BLaER1 (cell line): ENCODE data around the gene RAB3GAP2.
"Not testable (repeated sequence)": the region's sequence is repeated elsewhere in the genome, so short reads cannot be mapped to it uniquely, and the experiment has no call there.

Experiments
- H3K27ac ChIP-seq: shearing (Covaris generic); formaldehyde crosslinking; 2 replicates; pipeline ENCODE4 v1.8.1; 2022
- H3K27me3 ChIP-seq: shearing (Covaris generic); formaldehyde crosslinking; 2 replicates; pipeline ENCODE4 v1.8.1; 2022
- H3K36me3 ChIP-seq: shearing (Covaris generic); formaldehyde crosslinking; 2 replicates; pipeline ENCODE4 v1.8.1; 2022
- H3K4me1 ChIP-seq: shearing (Covaris generic); formaldehyde crosslinking; 2 replicates; pipeline ENCODE4 v1.8.1; 2022
- H3K4me2 ChIP-seq: shearing (Covaris generic); formaldehyde crosslinking; 2 replicates; pipeline ENCODE4 v1.8.1; 2022
- H3K4me3 ChIP-seq: shearing (Covaris generic); formaldehyde crosslinking; 2 replicates; pipeline ENCODE4 v1.8.1; 2022
- H3K9ac ChIP-seq: shearing (Covaris generic); formaldehyde crosslinking; 2 replicates; pipeline ENCODE4 v1.8.1; 2022
- H3K9me3 ChIP-seq: shearing (Covaris generic); formaldehyde crosslinking; 2 replicates; pipeline ENCODE4 v1.8.1; 2022
- H4K20me1 ChIP-seq: shearing (Covaris generic); formaldehyde crosslinking; 2 replicates; pipeline ENCODE4 v1.8.1; 2022
- Cebpa-rat ChIP-seq: shearing (Covaris generic); IDR thresholded peaks from 2 replicates; pipeline ENCODE4 v1.8.1; 2022

RAB3GAP2 gene

GRCh38 chr1:220224611-220225124 is 47.6 kb downstream of the RAB3GAP2 start:
- Histone ChIP-seq H3K27me3 (no peaks in the 10 kb centered on the region), H4K20me1 (peaks cover 58% of the 10 kb centered on the region), H3K4me2 (no peak overlapping the region), H3K4me1 (no peaks in the 10 kb centered on the region), H3K27ac (no peak overlapping the region), H3K36me3 (peaks cover 47% of the 10 kb centered on the region), H3K4me3 (no peak overlapping the region), H3K9ac (no peak overlapping the region), H3K9me3 (no peaks in the 10 kb centered on the region)
- TF ChIP-seq Cebpa-rat: no peak

- TF ChIP-seq Cebpa-rat: no peak
- Histone ChIP-seq H4K20me1 (peaks cover 58% of the 10 kb centered on the region), H3K4me1 (no peaks in the 10 kb centered on the region)
These were observed 48.2 kb downstream of the RAB3GAP2 start for GRCh38 chr1:220224033-220224432.

DNA sequence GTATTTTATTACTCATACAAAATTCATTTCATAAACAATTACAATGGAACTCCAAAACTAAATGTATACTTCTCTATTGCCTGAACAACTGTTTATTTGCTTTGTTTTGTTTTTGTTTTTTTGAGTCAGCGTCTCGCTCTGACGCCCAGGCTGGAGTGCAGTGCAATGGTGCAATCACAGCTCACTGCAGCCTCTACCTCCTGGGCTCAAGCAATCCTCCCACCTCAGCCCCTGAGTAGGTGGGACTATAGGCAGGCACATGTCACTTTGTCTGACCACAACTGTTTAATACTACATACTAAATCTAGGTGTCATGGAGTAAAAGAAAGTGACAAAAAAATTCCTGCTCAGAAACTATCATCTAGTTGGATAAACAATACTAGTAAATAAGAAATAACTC is 49.3 kb downstream of the RAB3GAP2 start:
- Histone ChIP-seq H3K9me3 (no peaks in the 10 kb centered on the region), H3K36me3 (peaks cover 35% of the 10 kb centered on the region), H3K4me2 (no peak overlapping the region), H4K20me1 (peaks cover 60% of the 10 kb centered on the region), H3K27ac (no peak overlapping the region), H3K4me1 (no peaks in the 10 kb centered on the region), H3K27me3 (no peaks in the 10 kb centered on the region), H3K4me3 (no peak overlapping the region), H3K9ac (no peak overlapping the region)
- no peak for TF ChIP-seq Cebpa-rat

More at GRCh38 chr1:220224033-220224432, 48.2 kb downstream of the RAB3GAP2 start:
- no peaks in the 10 kb centered on the region for H3K27me3 ChIP-seq
- no peak overlapping the region for H3K27ac ChIP-seq
- H3K9me3 ChIP-seq: no peaks in the 10 kb centered on the region
- H3K9ac ChIP-seq: no peak overlapping the region
- no peak overlapping the region for H3K4me3 ChIP-seq
- peaks cover 46% of the 10 kb centered on the region for H3K36me3 ChIP-seq
- H3K4me2 ChIP-seq: no peak overlapping the region

DNA sequence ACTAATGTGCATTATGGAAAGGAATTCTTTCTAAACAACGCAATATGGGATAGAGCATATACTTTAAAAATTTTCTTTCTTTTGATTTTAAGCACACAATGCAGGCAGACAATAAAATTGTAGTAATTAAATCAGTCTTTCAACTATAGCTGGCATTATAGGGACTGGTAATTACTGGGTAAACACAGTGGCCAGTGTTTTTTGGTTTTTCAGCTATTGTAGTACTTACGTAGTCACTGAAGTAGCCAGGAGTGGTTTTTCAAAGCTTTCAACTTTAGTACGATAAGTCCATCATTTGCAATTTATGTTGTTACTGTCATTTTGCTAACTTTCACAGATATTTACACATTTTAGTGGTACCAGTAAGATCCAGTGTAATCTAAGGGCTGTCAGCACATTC is 50.6 kb downstream of the RAB3GAP2 start:
- H3K9me3 ChIP-seq: no peaks in the 10 kb centered on the region
- TF ChIP-seq Cebpa-rat: no peak
- H3K36me3 ChIP-seq: peaks cover 23% of the 10 kb centered on the region
- peaks cover 71% of the 10 kb centered on the region for H4K20me1 ChIP-seq
- H3K27me3 ChIP-seq: no peaks in the 10 kb centered on the region
- no peaks in the 10 kb centered on the region for H3K4me1 ChIP-seq
- H3K9ac ChIP-seq: no peak overlapping the region
- no peak overlapping the region for H3K27ac ChIP-seq
- H3K4me3 ChIP-seq: no peak overlapping the region
- H3K4me2 ChIP-seq: no peak overlapping the region

- H3K9ac ChIP-seq: no peak overlapping the region
- no peak overlapping the region for H3K4me2 ChIP-seq
- no peaks in the 10 kb centered on the region for H3K27me3 ChIP-seq
- no peaks in the 10 kb centered on the region for H3K9me3 ChIP-seq
- no peak for TF ChIP-seq Cebpa-rat
- no peak overlapping the region for H3K27ac ChIP-seq
- H4K20me1 ChIP-seq: peaks cover 71% of the 10 kb centered on the region
- H3K4me1 ChIP-seq: no peaks in the 10 kb centered on the region
- H3K36me3 ChIP-seq: peaks cover 21% of the 10 kb centered on the region
- H3K4me3 ChIP-seq: no peak overlapping the region
These were observed 51.0 kb downstream of the RAB3GAP2 start for GRCh38 chr1:220221269-220221668.

- H3K4me2 ChIP-seq, H3K4me3 ChIP-seq, H3K27ac ChIP-seq, H3K9ac ChIP-seq, H3K9me3 ChIP-seq, H3K27me3 ChIP-seq, H3K4me1 ChIP-seq: not testable (repeated sequence)
- H4K20me1 ChIP-seq: peaks cover 69% of the 10 kb centered on the region
- peaks cover 19% of the 10 kb centered on the region for H3K36me3 ChIP-seq
These were observed 51.6 kb downstream of the RAB3GAP2 start for GRCh38 chr1:220220699-220221040.

DNA sequence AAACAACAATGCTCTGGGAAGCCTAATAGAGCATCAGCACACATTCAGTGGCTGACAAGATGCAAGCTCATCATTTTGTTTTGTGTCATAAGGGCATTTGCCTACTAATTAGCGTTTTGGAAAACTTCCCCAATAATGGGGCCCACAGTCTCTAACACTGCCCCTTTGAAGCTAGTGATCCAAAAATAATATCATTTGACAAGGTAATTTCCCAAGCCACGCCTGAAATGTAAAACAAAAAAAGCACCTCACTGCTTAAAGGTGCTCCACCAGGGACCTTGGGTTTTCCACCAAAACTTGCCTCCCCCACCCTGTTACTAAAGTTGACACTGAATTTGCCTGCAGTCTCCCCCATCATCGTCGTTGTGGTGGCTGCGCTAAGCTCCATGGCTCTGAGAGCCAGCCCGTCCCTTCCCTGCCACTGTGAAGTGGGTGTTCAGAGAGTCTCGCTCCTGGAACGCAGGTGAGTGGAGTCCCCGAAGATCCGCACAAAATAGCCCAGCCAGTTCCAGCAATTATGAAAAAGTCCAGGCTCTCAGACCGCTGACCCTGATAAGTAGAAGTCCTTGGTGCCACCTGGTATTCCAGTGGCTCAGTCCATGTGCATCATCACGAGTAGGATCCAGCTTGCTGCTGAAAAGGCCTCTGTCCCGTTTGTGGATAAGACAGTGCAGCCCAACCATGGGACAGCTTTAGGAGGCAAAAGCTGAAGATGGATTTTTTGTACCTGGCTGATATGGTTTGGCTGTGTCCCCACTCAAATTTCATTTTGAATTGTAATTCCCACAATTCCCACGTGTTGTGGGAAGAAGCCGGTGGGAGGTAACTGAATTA is 52.2 kb downstream of the RAB3GAP2 start:
- no peak for TF ChIP-seq Cebpa-rat
- Histone ChIP-seq H3K9ac (no peak overlapping the region), H4K20me1 (peaks cover 63% of the 10 kb centered on the region), H3K4me3 (no peak overlapping the region), H3K4me1 (no peaks in the 10 kb centered on the region), H3K36me3 (peaks cover 15% of the 10 kb centered on the region), H3K9me3 (no peaks in the 10 kb centered on the region), H3K27ac (no peak overlapping the region), H3K4me2 (no peak overlapping the region), H3K27me3 (no peaks in the 10 kb centered on the region)

- H3K27ac ChIP-seq: no peak overlapping the region
- H4K20me1 ChIP-seq: peaks cover 53% of the 10 kb centered on the region
- H3K4me1 ChIP-seq: no peaks in the 10 kb centered on the region
- peaks cover 15% of the 10 kb centered on the region for H3K36me3 ChIP-seq
- no peak overlapping the region for H3K4me3 ChIP-seq
- H3K4me2 ChIP-seq: no peak overlapping the region
- no peaks in the 10 kb centered on the region for H3K27me3 ChIP-seq
- no peak for TF ChIP-seq Cebpa-rat
- no peaks in the 10 kb centered on the region for H3K9me3 ChIP-seq
- no peak overlapping the region for H3K9ac ChIP-seq
These were observed 53.2 kb downstream of the RAB3GAP2 start for GRCh38 chr1:220219136-220219442.

DNA sequence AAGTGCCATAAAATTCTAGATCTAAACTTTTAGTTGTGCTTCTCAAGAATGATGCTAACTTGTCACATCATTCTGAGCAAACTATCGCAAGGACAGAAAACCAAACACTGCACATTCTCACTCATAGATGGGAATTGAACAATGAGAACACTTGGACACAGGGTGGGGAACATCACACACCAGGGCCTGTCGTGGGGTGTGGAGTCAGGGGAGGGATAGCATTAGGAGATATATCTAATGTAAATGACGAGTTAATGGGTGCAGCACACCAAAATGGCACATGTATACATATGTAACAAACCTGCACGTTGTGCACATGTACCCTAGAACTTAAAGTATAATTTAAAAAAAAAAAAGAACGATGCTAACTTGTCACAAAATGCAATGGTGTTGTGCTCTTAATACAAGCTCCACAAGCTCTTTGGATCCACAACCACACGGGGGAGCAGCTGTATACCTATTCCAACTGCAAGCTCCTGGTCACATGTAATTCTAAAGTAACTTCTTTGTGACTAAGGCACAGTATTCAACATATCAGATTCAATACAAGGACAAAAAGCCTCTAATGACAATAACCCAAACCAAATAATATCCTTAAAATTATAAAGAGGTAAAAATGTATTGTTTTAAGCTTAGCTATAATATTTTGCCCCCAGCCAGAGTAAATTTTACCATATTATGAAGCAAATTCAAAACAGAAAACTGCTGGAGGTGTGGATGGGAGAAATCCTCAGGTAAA is 53.7 kb downstream of the RAB3GAP2 start:
- H3K4me3 ChIP-seq, H3K9me3 ChIP-seq, H3K27me3 ChIP-seq, H3K27ac ChIP-seq, H3K4me1 ChIP-seq, H3K9ac ChIP-seq, H3K4me2 ChIP-seq: not testable (repeated sequence)
- Histone ChIP-seq H4K20me1 (peaks cover 48% of the 10 kb centered on the region), H3K36me3 (peaks cover 15% of the 10 kb centered on the region)

DNA sequence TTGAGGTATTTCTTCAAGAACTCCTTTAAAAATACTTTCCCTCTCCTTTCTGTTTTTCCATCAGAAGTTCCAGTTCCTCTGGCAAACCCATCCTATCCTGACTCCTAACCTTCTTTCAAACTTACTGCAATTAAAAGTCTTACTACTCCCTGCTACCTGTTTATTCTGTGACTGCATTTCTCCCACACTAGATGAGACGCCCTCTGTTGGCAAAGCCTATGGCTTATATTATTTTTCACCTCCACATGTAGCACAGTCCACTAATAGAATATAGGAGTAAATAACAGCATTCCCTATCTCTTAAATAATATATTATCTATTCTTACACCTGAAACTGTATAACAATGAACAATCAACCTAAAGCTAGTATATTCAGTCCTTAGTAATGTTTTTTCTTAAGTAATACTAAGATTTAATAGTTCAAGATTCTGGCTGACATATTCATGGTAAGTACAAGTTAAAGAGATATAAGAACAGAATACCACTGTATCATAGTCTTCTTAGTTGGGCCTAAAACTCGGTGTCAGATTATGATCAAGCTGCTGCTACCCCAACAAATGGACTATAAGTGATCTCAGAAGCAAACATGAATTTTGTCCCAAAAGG is 54.8 kb downstream of the RAB3GAP2 start:
- no peaks in the 10 kb centered on the region for H3K4me1 ChIP-seq
- no peak overlapping the region for H3K9ac ChIP-seq
- H3K27ac ChIP-seq: no peak overlapping the region

More for the DNA sequence above, 54.8 kb downstream of the RAB3GAP2 start:
- Histone ChIP-seq H3K36me3 (peaks cover 17% of the 10 kb centered on the region), H4K20me1 (peaks cover 39% of the 10 kb centered on the region), H3K4me3 (no peak overlapping the region), H3K27me3 (no peaks in the 10 kb centered on the region), H3K9me3 (no peaks in the 10 kb centered on the region), H3K4me2 (no peak overlapping the region)
- TF ChIP-seq Cebpa-rat: no peak
